Measurements from ENCODE around the gene OR12D3.

GRCh38 chr6:29325777-29326176, 49.3 kb downstream of the OR12D3 start:
- TF ChIP-seq, protein P1, sequence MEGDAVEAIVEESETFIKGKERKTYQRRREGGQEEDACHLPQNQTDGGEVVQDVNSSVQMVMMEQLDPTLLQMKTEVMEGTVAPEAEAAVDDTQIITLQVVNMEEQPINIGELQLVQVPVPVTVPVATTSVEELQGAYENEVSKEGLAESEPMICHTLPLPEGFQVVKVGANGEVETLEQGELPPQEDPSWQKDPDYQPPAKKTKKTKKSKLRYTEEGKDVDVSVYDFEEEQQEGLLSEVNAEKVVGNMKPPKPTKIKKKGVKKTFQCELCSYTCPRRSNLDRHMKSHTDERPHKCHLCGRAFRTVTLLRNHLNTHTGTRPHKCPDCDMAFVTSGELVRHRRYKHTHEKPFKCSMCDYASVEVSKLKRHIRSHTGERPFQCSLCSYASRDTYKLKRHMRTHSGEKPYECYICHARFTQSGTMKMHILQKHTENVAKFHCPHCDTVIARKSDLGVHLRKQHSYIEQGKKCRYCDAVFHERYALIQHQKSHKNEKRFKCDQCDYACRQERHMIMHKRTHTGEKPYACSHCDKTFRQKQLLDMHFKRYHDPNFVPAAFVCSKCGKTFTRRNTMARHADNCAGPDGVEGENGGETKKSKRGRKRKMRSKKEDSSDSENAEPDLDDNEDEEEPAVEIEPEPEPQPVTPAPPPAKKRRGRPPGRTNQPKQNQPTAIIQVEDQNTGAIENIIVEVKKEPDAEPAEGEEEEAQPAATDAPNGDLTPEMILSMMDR (IDR thresholded peaks at IDR 0.05; ENCODE audit: low read depth, low read length), result no peak
- TF ChIP-seq EZH2phosphoT487 (IDR thresholded peaks at IDR 0.05; ENCODE audit: low read depth), result no peak

Measured in OCI-LY3 (cell line).